WTC11 (cell line): Measurements from ENCODE around the gene TBL1X. TPM values are rescaled to one million over a fixed set of nuclear protein-coding genes. Genes with fewer than 3 reads are reported as not detected.

Source experiments
- ATAC-seq: fragments of 200-7000 bp; cut with Tn5 transposase; 2 replicates; pipeline ENCODE4 v1.10.0; 2021; ENCODE audit warnings: mild to moderate bottlenecking, moderate library complexity
- CTCF ChIA-PET: fragments of 300-600 bp; sonication (Branson Sonifier 250); formaldehyde crosslinking; loops from one replicate; lab custom pipeline; 2021; ENCODE audit warnings: antibody characterized with exemption; lab: Charles Lee
- POLR2A ChIA-PET: fragments of 350-600 bp; sonication (Branson Sonifier 250); formaldehyde crosslinking; loops from one replicate; lab custom pipeline; 2021; ENCODE audit warnings: antibody characterized with exemption; lab: Charles Lee
- DNase-seq: peaks from one replicate; pipeline ENCODE4 v3.0.0; 2021; ENCODE audit warnings: low spot score
- H3K27ac Mint-ChIP-seq: 2 replicates; pipeline ENCODE4 v1.8.0; 2021; ENCODE audit warnings: mixed read lengths
- H3K27me3 Mint-ChIP-seq: 2 replicates; pipeline ENCODE4 v1.8.0; 2021; ENCODE audit warnings: low read depth, mild to moderate bottlenecking, moderate library complexity, mixed read lengths
- H3K36me3 Mint-ChIP-seq: 2 replicates; pipeline ENCODE4 v1.8.0; 2021; ENCODE audit warnings: mixed read lengths
- H3K4me1 Mint-ChIP-seq: 2 replicates; pipeline ENCODE4 v1.8.0; 2022; ENCODE audit warnings: mixed read lengths
- H3K4me3 Mint-ChIP-seq: 2 replicates; pipeline ENCODE4 v1.8.0; 2021; ENCODE audit warnings: mild to moderate bottlenecking, moderate library complexity, mixed read lengths
- H3K9me3 Mint-ChIP-seq: 2 replicates; pipeline ENCODE4 v1.8.0; 2021; ENCODE audit warnings: mixed read lengths
- ATF1 ChIP-seq: sonication (generic); formaldehyde crosslinking; IDR thresholded peaks from 2 replicates; pipeline ENCODE4 v1.8.1; 2023; ENCODE audit warnings: mild to moderate bottlenecking, moderate library complexity, missing genetic modification reagents
- CREM ChIP-seq: sonication (generic); formaldehyde crosslinking; IDR thresholded peaks from 2 replicates; pipeline ENCODE4 v1.8.1; 2022; ENCODE audit warnings: mild to moderate bottlenecking, missing genetic modification reagents, moderate library complexity
- EMX1 ChIP-seq: fragments of 250-450 bp; sonication (Bioruptor Pico); IDR thresholded peaks from 2 replicates; pipeline ENCODE4 v1.8.0; 2021; ENCODE audit warnings: mild to moderate bottlenecking
- FOXJ3 ChIP-seq: sonication (generic); formaldehyde crosslinking; IDR thresholded peaks from 2 replicates; pipeline ENCODE4 v1.9.0; 2021; ENCODE audit warnings: missing genetic modification reagents, mild to moderate bottlenecking, borderline replicate concordance
- GABPB1 ChIP-seq: sonication (generic); formaldehyde crosslinking; IDR thresholded peaks from 2 replicates; pipeline ENCODE4 v1.8.1; 2023; ENCODE audit warnings: mild to moderate bottlenecking, missing genetic modification reagents
- GTF2I ChIP-seq: fragments of 250-450 bp; sonication (Bioruptor Pico); conservative IDR thresholded peaks from 2 replicates; pipeline ENCODE4 v1.4.0; 2021; ENCODE audit warnings: mild to moderate bottlenecking
- IRF2 ChIP-seq: sonication (generic); formaldehyde crosslinking; IDR thresholded peaks from 2 replicates; pipeline ENCODE4 v1.8.0; 2022; ENCODE audit warnings: low read depth, missing genetic modification reagents, borderline replicate concordance
- NR1H2 ChIP-seq: sonication (generic); formaldehyde crosslinking; IDR thresholded peaks from 2 replicates; pipeline ENCODE4 v1.9.0; 2021; ENCODE audit warnings: mild to moderate bottlenecking, moderate library complexity, missing genetic modification reagents
- OVOL2 ChIP-seq: fragments of 250-450 bp; sonication (Bioruptor Pico); IDR thresholded peaks from 2 replicates; pipeline ENCODE4 v1.9.0; 2021; ENCODE audit warnings: mild to moderate bottlenecking, borderline replicate concordance
- PRRX2 ChIP-seq: fragments of 250-450 bp; sonication (Bioruptor Pico); IDR thresholded peaks from 2 replicates; pipeline ENCODE4 v1.8.0; 2021; ENCODE audit warnings: mild to moderate bottlenecking
- RELA ChIP-seq: sonication (generic); formaldehyde crosslinking; IDR thresholded peaks from 2 replicates; pipeline ENCODE4 v1.8.1; 2022; ENCODE audit warnings: missing genetic modification reagents, mild to moderate bottlenecking, borderline replicate concordance
- SP1 ChIP-seq: sonication (generic); formaldehyde crosslinking; conservative IDR thresholded peaks from 2 replicates; pipeline ENCODE4 v1.8.1; 2022; ENCODE audit warnings: missing genetic modification reagents
- ZBTB21 ChIP-seq: sonication (generic); formaldehyde crosslinking; IDR thresholded peaks from 2 replicates; pipeline ENCODE4 v1.8.1; 2023; ENCODE audit warnings: mild to moderate bottlenecking, missing genetic modification reagents, borderline replicate concordance
- ZNF121 ChIP-seq: sonication (generic); formaldehyde crosslinking; IDR thresholded peaks from 2 replicates; pipeline ENCODE4 v1.8.0; 2023; ENCODE audit warnings: missing genetic modification reagents
- ZNF219 ChIP-seq: sonication (generic); formaldehyde crosslinking; IDR thresholded peaks from 2 replicates; pipeline ENCODE4 v1.8.0; 2023; ENCODE audit warnings: missing genetic modification reagents, mild to moderate bottlenecking, borderline replicate concordance
- ZNF396 ChIP-seq: fragments of 250-450 bp; sonication (Bioruptor Pico); IDR thresholded peaks from 2 replicates; pipeline ENCODE4 v1.8.0; 2021; ENCODE audit warnings: mild to moderate bottlenecking, moderate library complexity, borderline replicate concordance
- ZNF416 ChIP-seq: fragments of 250-450 bp; sonication (Bioruptor Pico); IDR thresholded peaks from 2 replicates; pipeline ENCODE4 v1.9.0; 2021; ENCODE audit warnings: mild to moderate bottlenecking, inconsistent platforms
- ZNF423 ChIP-seq: fragments of 250-450 bp; sonication (Bioruptor Pico); IDR thresholded peaks from 2 replicates; pipeline ENCODE4 v2.1.2; 2022; ENCODE audit warnings: mild to moderate bottlenecking, moderate library complexity
- ZNF671 ChIP-seq: fragments of 250-450 bp; sonication (Bioruptor Pico); IDR thresholded peaks from 2 replicates; pipeline ENCODE4 v1.8.0; 2021; ENCODE audit warnings: mild to moderate bottlenecking
- total RNA-seq: library from RNA; stranded (reverse); gene quantifications from 3 replicates; pipeline ENCODE4 v1.2.3, GENCODE V29; 2021
- TF ChIP-seq, protein P1 (sequence below): sonication (generic); formaldehyde crosslinking; IDR thresholded peaks from 2 replicates; pipeline ENCODE4 v1.8.0; 2022; ENCODE audit warnings: mild to moderate bottlenecking, missing genetic modification reagents
- TF ChIP-seq, protein P2 (sequence below): sonication (generic); formaldehyde crosslinking; IDR thresholded peaks from 2 replicates; pipeline ENCODE4 v1.8.1; 2023; ENCODE audit warnings: mild to moderate bottlenecking, missing genetic modification reagents, moderate library complexity
- TF ChIP-seq, protein P3 (sequence below): sonication (generic); formaldehyde crosslinking; IDR thresholded peaks from 2 replicates; pipeline ENCODE4 v1.8.1; 2023; ENCODE audit warnings: mild to moderate bottlenecking, missing genetic modification reagents
- TF ChIP-seq, protein P4 (sequence below): sonication (generic); formaldehyde crosslinking; IDR thresholded peaks from 2 replicates; pipeline ENCODE4 v1.8.0; 2022; ENCODE audit warnings: missing genetic modification reagents
- TF ChIP-seq, protein P5 (sequence below): sonication (generic); formaldehyde crosslinking; IDR thresholded peaks from 2 replicates; pipeline ENCODE4 v1.8.1; 2022; ENCODE audit warnings: missing genetic modification reagents, borderline replicate concordance
- TF ChIP-seq, protein P6 (sequence below): sonication (generic); formaldehyde crosslinking; IDR thresholded peaks from 2 replicates; pipeline ENCODE4 v1.8.1; 2023; ENCODE audit warnings: mild to moderate bottlenecking, missing genetic modification reagents, borderline replicate concordance

TBL1X gene
- total RNA-seq, 1 experiment from 2014 or later = 27.7 TPM

DNA sequence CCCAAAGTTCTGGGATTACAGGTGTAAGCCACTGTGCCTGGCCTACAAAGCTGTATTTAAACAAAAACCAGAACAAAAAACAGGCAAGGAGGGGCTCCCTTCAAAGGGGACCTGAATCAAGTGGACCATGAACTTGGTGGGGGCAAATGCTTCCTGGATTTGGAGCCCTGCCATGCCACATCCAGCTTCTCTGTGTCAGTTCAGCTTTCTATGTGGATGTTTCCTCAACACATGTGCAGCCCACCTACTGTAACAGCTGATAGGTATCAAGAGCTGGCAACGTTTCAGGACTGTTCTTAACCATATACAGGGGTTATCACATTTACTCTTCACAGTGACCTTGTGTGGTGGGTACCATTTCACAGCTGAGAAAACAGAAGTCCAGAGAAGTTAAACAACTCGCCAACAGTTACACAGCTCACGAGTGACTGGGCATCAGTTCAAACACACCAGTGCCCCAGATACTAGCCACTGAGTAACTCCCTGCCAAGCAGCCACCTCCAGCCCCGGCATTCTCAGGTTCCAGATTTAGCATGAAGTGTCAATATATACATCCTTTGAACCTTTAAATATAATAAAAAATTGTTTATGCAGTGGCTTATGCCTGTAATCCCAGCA is 293.3 kb downstream of the TBL1X start:
- H3K27ac Mint-ChIP-seq = no peak overlapping the region
- H3K9me3 Mint-ChIP-seq = no peaks in the 10 kb centered on the region
- no peak for DNase-seq
- TF ChIP-seq PRRX2 (CRISPR knock-in tag) (no peak), IRF2 (CRISPR knock-in tag) (no peak), GABPB1 (CRISPR knock-in tag) (no peak), ATF1 (CRISPR knock-in tag) (no peak), GTF2I (no peak), EMX1 (CRISPR knock-in tag) (no peak), CREM (CRISPR knock-in tag) (no peak), ZBTB21 (CRISPR knock-in tag) (no peak), ZNF416 (CRISPR knock-in tag) (no peak), ZNF423 (no peak), NR1H2 (CRISPR knock-in tag) (no peak), RELA (CRISPR knock-in tag) (no peak), ZNF396 (CRISPR knock-in tag) (no peak), ZNF671 (no peak), OVOL2 (CRISPR knock-in tag) (no peak)
- TF ChIP-seq, protein P1, sequence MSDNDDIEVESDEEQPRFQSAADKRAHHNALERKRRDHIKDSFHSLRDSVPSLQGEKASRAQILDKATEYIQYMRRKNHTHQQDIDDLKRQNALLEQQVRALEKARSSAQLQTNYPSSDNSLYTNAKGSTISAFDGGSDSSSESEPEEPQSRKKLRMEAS (CRISPR knock-in tag) = no peak
- TF ChIP-seq, protein P2, sequence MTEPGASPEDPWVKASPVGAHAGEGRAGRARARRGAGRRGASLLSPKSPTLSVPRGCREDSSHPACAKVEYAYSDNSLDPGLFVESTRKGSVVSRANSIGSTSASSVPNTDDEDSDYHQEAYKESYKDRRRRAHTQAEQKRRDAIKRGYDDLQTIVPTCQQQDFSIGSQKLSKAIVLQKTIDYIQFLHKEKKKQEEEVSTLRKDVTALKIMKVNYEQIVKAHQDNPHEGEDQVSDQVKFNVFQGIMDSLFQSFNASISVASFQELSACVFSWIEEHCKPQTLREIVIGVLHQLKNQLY (CRISPR knock-in tag) = no peak
- TF ChIP-seq, protein P3, sequence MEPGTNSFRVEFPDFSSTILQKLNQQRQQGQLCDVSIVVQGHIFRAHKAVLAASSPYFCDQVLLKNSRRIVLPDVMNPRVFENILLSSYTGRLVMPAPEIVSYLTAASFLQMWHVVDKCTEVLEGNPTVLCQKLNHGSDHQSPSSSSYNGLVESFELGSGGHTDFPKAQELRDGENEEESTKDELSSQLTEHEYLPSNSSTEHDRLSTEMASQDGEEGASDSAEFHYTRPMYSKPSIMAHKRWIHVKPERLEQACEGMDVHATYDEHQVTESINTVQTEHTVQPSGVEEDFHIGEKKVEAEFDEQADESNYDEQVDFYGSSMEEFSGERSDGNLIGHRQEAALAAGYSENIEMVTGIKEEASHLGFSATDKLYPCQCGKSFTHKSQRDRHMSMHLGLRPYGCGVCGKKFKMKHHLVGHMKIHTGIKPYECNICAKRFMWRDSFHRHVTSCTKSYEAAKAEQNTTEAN (CRISPR knock-in tag) = no peak
- TF ChIP-seq, protein P4, sequence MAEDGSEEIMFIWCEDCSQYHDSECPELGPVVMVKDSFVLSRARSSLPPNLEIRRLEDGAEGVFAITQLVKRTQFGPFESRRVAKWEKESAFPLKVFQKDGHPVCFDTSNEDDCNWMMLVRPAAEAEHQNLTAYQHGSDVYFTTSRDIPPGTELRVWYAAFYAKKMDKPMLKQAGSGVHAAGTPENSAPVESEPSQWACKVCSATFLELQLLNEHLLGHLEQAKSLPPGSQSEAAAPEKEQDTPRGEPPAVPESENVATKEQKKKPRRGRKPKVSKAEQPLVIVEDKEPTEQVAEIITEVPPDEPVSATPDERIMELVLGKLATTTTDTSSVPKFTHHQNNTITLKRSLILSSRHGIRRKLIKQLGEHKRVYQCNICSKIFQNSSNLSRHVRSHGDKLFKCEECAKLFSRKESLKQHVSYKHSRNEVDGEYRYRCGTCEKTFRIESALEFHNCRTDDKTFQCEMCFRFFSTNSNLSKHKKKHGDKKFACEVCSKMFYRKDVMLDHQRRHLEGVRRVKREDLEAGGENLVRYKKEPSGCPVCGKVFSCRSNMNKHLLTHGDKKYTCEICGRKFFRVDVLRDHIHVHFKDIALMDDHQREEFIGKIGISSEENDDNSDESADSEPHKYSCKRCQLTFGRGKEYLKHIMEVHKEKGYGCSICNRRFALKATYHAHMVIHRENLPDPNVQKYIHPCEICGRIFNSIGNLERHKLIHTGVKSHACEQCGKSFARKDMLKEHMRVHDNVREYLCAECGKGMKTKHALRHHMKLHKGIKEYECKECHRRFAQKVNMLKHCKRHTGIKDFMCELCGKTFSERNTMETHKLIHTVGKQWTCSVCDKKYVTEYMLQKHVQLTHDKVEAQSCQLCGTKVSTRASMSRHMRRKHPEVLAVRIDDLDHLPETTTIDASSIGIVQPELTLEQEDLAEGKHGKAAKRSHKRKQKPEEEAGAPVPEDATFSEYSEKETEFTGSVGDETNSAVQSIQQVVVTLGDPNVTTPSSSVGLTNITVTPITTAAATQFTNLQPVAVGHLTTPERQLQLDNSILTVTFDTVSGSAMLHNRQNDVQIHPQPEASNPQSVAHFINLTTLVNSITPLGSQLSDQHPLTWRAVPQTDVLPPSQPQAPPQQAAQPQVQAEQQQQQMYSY (CRISPR knock-in tag) = no peak
- TF ChIP-seq, all 79 proteins: peak for 0
- ATAC-seq = no peak
- H3K4me1 Mint-ChIP-seq = peaks cover 4% of the 10 kb centered on the region
- H3K4me3 Mint-ChIP-seq = no peak overlapping the region
- no peaks in the 10 kb centered on the region for H3K27me3 Mint-ChIP-seq
- ChIA-PET CTCF (no interaction called here), POLR2A (no interaction called here)
- peaks cover 5% of the 10 kb centered on the region; the same call in 1 of the 2 replicates for H3K36me3 Mint-ChIP-seq

DNA sequence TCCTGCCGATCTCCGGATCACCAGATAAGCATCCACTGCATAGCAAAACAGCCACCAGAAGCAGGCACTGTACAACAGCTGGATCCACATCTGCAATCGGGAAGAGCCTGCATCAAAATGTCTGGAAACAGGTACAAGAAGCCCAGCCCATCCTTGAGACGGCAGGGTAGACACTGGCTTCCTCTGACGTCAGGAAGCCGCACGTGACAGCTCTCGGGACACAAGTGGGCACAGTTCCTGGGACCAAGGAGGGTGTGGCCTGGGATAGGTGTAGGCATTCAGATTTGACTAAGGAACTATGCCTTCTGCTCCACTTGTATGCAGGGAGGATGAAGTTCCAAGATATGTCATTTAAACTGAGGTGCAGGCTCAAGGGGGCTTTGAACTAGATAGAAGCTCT is 294.5 kb downstream of the TBL1X start:
- ATAC-seq (no peak), DNase-seq (no peak)
- H3K27me3 Mint-ChIP-seq = no peaks in the 10 kb centered on the region
- H3K4me3 Mint-ChIP-seq = no peak overlapping the region
- ChIA-PET POLR2A (no interaction called here), CTCF (no interaction called here)
- H3K9me3 Mint-ChIP-seq = no peaks in the 10 kb centered on the region
- peaks cover 4% of the 10 kb centered on the region for H3K4me1 Mint-ChIP-seq
- no peak overlapping the region for H3K27ac Mint-ChIP-seq
- peaks cover 5% of the 10 kb centered on the region; the same call in 1 of the 2 replicates for H3K36me3 Mint-ChIP-seq
- TF ChIP-seq RELA (CRISPR knock-in tag) (no peak), ZNF121 (CRISPR knock-in tag) (no peak), FOXJ3 (CRISPR knock-in tag) (no peak), IRF2 (CRISPR knock-in tag) (no peak), SP1 (CRISPR knock-in tag) (no peak), ZNF219 (CRISPR knock-in tag) (no peak)
- TF ChIP-seq, protein P5, sequence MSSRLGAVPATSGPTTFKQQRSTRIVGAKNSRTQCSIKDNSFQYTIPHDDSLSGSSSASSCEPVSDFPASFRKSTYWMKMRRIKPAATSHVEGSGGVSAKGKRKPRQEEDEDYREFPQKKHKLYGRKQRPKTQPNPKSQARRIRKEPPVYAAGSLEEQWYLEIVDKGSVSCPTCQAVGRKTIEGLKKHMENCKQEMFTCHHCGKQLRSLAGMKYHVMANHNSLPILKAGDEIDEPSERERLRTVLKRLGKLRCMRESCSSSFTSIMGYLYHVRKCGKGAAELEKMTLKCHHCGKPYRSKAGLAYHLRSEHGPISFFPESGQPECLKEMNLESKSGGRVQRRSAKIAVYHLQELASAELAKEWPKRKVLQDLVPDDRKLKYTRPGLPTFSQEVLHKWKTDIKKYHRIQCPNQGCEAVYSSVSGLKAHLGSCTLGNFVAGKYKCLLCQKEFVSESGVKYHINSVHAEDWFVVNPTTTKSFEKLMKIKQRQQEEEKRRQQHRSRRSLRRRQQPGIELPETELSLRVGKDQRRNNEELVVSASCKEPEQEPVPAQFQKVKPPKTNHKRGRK = no peak
- TF ChIP-seq, protein P6, sequence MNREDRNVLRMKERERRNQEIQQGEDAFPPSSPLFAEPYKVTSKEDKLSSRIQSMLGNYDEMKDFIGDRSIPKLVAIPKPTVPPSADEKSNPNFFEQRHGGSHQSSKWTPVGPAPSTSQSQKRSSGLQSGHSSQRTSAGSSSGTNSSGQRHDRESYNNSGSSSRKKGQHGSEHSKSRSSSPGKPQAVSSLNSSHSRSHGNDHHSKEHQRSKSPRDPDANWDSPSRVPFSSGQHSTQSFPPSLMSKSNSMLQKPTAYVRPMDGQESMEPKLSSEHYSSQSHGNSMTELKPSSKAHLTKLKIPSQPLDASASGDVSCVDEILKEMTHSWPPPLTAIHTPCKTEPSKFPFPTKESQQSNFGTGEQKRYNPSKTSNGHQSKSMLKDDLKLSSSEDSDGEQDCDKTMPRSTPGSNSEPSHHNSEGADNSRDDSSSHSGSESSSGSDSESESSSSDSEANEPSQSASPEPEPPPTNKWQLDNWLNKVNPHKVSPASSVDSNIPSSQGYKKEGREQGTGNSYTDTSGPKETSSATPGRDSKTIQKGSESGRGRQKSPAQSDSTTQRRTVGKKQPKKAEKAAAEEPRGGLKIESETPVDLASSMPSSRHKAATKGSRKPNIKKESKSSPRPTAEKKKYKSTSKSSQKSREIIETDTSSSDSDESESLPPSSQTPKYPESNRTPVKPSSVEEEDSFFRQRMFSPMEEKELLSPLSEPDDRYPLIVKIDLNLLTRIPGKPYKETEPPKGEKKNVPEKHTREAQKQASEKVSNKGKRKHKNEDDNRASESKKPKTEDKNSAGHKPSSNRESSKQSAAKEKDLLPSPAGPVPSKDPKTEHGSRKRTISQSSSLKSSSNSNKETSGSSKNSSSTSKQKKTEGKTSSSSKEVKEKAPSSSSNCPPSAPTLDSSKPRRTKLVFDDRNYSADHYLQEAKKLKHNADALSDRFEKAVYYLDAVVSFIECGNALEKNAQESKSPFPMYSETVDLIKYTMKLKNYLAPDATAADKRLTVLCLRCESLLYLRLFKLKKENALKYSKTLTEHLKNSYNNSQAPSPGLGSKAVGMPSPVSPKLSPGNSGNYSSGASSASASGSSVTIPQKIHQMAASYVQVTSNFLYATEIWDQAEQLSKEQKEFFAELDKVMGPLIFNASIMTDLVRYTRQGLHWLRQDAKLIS = no peak
